Activated CD4-positive, alpha-beta T cell treated with anti-CD3 and anti-CD28 coated beads, Interleukin-2, amount 50 U/mL, for 24 hours (primary cell): Measurements from ENCODE around the gene FAM13C.

Experiments
- DNase-seq, 2 donors: peaks; one replicate each; pipeline ENCODE4 v3.0.0-alpha.2; 2020; ENCODE audit warnings: low read depth in 1 of 2, low spot score in 1 of 2

The FAM13C gene

GRCh38 chr10:59362959-59363381 lies 621 bp upstream of the FAM13C start:
- no peak for DNase-seq

- no peak for DNase-seq
Observed at GRCh38 chr10:59361663-59362143, 646 bp downstream of the FAM13C start.

- DNase-seq = no peak
Observed at GRCh38 chr10:59360605-59361405, 1.5 kb downstream of the FAM13C start.

- no peak for DNase-seq
Observed at GRCh38 chr10:59358576-59358975, 3.8 kb downstream of the FAM13C start.

GRCh38 chr10:59354434-59354833 lies 7.9 kb downstream of the FAM13C start:
- DNase-seq = no peak

- no peak for DNase-seq
Observed at GRCh38 chr10:59350558-59350957, 11.8 kb downstream of the FAM13C start.

GRCh38 chr10:59346321-59346720 lies 16.0 kb downstream of the FAM13C start:
- DNase-seq = no peak

GRCh38 chr10:59342723-59343122 lies 19.6 kb downstream of the FAM13C start:
- DNase-seq = no peak

- no peak for DNase-seq
Observed at GRCh38 chr10:59342000-59342399, 20.3 kb downstream of the FAM13C start.

- no peak for DNase-seq
Observed at GRCh38 chr10:59340285-59340684, 22.1 kb downstream of the FAM13C start.

- DNase-seq = no peak
Observed at GRCh38 chr10:59339351-59339750, 23.0 kb downstream of the FAM13C start.

- no peak for DNase-seq
Observed at GRCh38 chr10:59337201-59337652, 25.1 kb downstream of the FAM13C start.

- no peak for DNase-seq
Observed at GRCh38 chr10:59336632-59337031, 25.7 kb downstream of the FAM13C start.

- DNase-seq = no peak
Observed at GRCh38 chr10:59335497-59335896, 26.9 kb downstream of the FAM13C start.

GRCh38 chr10:59333701-59334100 lies 28.6 kb downstream of the FAM13C start:
- no peak for DNase-seq

GRCh38 chr10:59332581-59332980 lies 29.8 kb downstream of the FAM13C start:
- DNase-seq = no peak

GRCh38 chr10:59331661-59332060 lies 30.7 kb downstream of the FAM13C start:
- DNase-seq = no peak

GRCh38 chr10:59325116-59325515 lies 37.2 kb downstream of the FAM13C start:
- DNase-seq = no peak

GRCh38 chr10:59324597-59324996 lies 37.8 kb downstream of the FAM13C start:
- DNase-seq = no peak

GRCh38 chr10:59323831-59324401 lies 38.4 kb downstream of the FAM13C start:
- DNase-seq = no peak

GRCh38 chr10:59323036-59323459 lies 39.3 kb downstream of the FAM13C start:
- DNase-seq = no peak

GRCh38 chr10:59322131-59322530 lies 40.2 kb downstream of the FAM13C start:
- no peak for DNase-seq

- no peak for DNase-seq
Observed at GRCh38 chr10:59320355-59320754, 42.0 kb downstream of the FAM13C start.
